ENCODE results near the gene PCDHAC2.

PCDHAC2 gene

DNA sequence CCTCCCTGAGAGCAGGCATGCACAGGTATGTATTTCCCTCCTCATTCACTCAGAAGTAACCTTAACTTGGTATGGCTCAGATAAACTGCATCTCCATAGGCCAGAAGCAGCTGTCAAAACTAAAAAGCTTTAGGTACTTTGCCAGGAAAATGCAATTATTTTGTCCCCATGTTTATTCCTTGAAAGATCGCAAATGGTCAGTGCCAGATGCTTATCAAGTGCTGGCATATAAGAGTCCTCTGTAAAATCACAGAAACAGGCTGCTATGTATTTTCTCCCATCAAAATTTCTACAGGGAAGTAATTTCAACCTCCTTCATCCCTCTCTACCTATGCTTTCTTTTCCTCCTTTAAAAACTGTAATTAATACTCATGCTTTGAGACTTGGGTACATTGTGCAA is 12.7 kb downstream of the PCDHAC2 start:
- no peak overlapping the region for H2AFZ ChIP-seq (ENCODE audit: low read length)
- H3K9me2 ChIP-seq (ENCODE audit: low read depth, low read length): no peaks in the 10 kb centered on the region
- no peaks in the 10 kb centered on the region for H3K9me3 ChIP-seq (ENCODE audit: low read length)
- no peaks in the 10 kb centered on the region for H3K79me2 ChIP-seq (ENCODE audit: insufficient read depth, low read length)
- no peaks in the 10 kb centered on the region for H3K36me3 ChIP-seq (ENCODE audit: insufficient read depth, low read length)
- H3K27me3 ChIP-seq (ENCODE audit: insufficient read depth, low read length): no peaks in the 10 kb centered on the region
- TF ChIP-seq, protein P1, sequence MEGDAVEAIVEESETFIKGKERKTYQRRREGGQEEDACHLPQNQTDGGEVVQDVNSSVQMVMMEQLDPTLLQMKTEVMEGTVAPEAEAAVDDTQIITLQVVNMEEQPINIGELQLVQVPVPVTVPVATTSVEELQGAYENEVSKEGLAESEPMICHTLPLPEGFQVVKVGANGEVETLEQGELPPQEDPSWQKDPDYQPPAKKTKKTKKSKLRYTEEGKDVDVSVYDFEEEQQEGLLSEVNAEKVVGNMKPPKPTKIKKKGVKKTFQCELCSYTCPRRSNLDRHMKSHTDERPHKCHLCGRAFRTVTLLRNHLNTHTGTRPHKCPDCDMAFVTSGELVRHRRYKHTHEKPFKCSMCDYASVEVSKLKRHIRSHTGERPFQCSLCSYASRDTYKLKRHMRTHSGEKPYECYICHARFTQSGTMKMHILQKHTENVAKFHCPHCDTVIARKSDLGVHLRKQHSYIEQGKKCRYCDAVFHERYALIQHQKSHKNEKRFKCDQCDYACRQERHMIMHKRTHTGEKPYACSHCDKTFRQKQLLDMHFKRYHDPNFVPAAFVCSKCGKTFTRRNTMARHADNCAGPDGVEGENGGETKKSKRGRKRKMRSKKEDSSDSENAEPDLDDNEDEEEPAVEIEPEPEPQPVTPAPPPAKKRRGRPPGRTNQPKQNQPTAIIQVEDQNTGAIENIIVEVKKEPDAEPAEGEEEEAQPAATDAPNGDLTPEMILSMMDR (IDR thresholded peaks at IDR 0.05; ENCODE audit: low read length): no peak
- TF ChIP-seq EZH2 (IDR thresholded peaks at IDR 0.05; ENCODE audit: borderline replicate concordance, low read length): no peak
- H3K4me2 ChIP-seq (ENCODE audit: low read length): no peak overlapping the region
- H3K4me1 ChIP-seq (ENCODE audit: insufficient read depth, low read length, severe bottlenecking): no peaks in the 10 kb centered on the region
- no peak overlapping the region for H3K9ac ChIP-seq (ENCODE audit: low read length)
- H3K4me3 ChIP-seq (ENCODE audit: low read depth, low read length, poor library complexity, severe bottlenecking): no peak overlapping the region
- H4K20me1 ChIP-seq (ENCODE audit: insufficient read depth, low read length): no peaks in the 10 kb centered on the region
- no peak overlapping the region for H3K27ac ChIP-seq (ENCODE audit: low read depth, low read length, poor library complexity, severe bottlenecking)
- no peaks in the 10 kb centered on the region for H3F3A ChIP-seq (ENCODE audit: insufficient read depth, low read length)

DNA sequence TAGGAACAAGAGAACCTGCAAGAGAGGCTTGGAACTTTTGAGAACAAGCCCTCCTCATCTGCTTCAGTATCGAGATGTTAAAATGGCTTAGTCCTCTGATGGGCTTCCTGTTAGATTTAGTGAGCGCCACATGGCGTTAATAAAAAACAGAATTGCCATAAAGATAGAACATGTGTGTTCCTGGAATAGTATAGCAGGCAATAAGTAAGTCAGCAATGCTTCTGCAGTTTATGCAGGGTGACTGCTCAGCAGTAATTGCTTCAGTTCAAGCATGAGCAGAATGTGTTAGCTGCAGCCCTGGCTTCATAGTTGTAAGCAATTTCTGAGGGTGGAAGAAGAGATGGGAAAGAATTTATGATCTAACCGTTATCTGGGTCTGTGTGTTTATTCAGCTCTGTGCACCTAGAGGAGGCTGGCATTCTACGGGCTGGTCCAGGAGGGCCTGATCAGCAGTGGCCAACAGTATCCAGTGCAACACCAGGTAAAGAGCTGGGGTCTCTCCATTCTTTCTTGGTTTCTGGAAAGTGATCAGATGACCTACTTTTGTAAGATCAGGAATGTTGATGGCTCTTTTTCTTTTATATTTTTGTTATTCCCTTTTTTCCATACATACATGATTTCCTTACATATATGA is 15.9 kb downstream of the PCDHAC2 start:
- Histone ChIP-seq H3K9ac (ENCODE audit: low read length) (no peak overlapping the region), H3K9me3 (ENCODE audit: low read length) (no peaks in the 10 kb centered on the region), H3F3A (ENCODE audit: insufficient read depth, low read length) (no peaks in the 10 kb centered on the region), H3K4me3 (ENCODE audit: low read depth, low read length, poor library complexity, severe bottlenecking) (no peak overlapping the region), H3K4me1 (ENCODE audit: insufficient read depth, low read length, severe bottlenecking) (no peaks in the 10 kb centered on the region), H3K27ac (ENCODE audit: low read depth, low read length, poor library complexity, severe bottlenecking) (no peak overlapping the region), H3K27me3 (ENCODE audit: insufficient read depth, low read length) (no peaks in the 10 kb centered on the region), H3K9me2 (ENCODE audit: low read depth, low read length) (no peaks in the 10 kb centered on the region), H4K20me1 (ENCODE audit: insufficient read depth, low read length) (no peaks in the 10 kb centered on the region), H3K36me3 (ENCODE audit: insufficient read depth, low read length) (no peaks in the 10 kb centered on the region), H3K4me2 (ENCODE audit: low read length) (no peak overlapping the region), H2AFZ (ENCODE audit: low read length) (no peak overlapping the region), H3K79me2 (ENCODE audit: insufficient read depth, low read length) (no peaks in the 10 kb centered on the region)
- TF ChIP-seq, protein P1 (IDR thresholded peaks at IDR 0.05; ENCODE audit: low read length): no peak
- no peak for TF ChIP-seq EZH2 (IDR thresholded peaks at IDR 0.05; ENCODE audit: borderline replicate concordance, low read length)

DNA sequence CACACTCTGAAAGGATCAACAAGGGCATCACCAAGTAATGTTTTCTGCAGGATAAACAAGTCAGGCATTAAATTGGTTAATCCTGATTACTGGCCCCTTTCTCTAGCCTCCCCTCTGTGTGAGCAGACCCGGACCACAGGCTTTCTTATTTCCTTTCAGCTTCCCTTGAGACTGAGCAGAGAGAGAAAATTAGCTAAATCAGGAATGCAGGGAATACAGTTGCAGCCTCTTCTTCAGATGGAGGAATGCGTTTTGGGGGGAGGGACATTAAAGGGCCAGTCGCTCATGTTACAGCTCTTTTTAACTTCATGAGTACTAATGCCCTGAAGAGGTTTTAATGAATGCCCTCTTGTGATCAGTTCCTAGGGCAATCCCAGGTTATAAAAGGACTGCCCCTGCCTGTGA is 19.8 kb downstream of the PCDHAC2 start:
- no peaks in the 10 kb centered on the region for H3K27me3 ChIP-seq (ENCODE audit: insufficient read depth, low read length)
- TF ChIP-seq, protein P1 (IDR thresholded peaks at IDR 0.05; ENCODE audit: low read length): no peak
- TF ChIP-seq EZH2 (IDR thresholded peaks at IDR 0.05; ENCODE audit: borderline replicate concordance, low read length): no peak
- no peaks in the 10 kb centered on the region for H3K9me2 ChIP-seq (ENCODE audit: low read depth, low read length)
- H3K4me3 ChIP-seq (ENCODE audit: low read depth, low read length, poor library complexity, severe bottlenecking): no peak overlapping the region
- H3K4me1 ChIP-seq (ENCODE audit: insufficient read depth, low read length, severe bottlenecking): no peaks in the 10 kb centered on the region
- no peaks in the 10 kb centered on the region for H3K36me3 ChIP-seq (ENCODE audit: insufficient read depth, low read length)
- no peaks in the 10 kb centered on the region for H3F3A ChIP-seq (ENCODE audit: insufficient read depth, low read length)
- H3K9me3 ChIP-seq (ENCODE audit: low read length): no peaks in the 10 kb centered on the region
- H3K79me2 ChIP-seq (ENCODE audit: insufficient read depth, low read length): no peaks in the 10 kb centered on the region
- no peaks in the 10 kb centered on the region for H4K20me1 ChIP-seq (ENCODE audit: insufficient read depth, low read length)
- no peak overlapping the region for H3K27ac ChIP-seq (ENCODE audit: low read depth, low read length, poor library complexity, severe bottlenecking)
- H2AFZ ChIP-seq (ENCODE audit: low read length): no peak overlapping the region
- H3K9ac ChIP-seq (ENCODE audit: low read length): no peak overlapping the region
- no peak overlapping the region for H3K4me2 ChIP-seq (ENCODE audit: low read length)

Data from OCI-LY1 (cell line).